HG02571 (cell line): ENCODE measurements around the gene ESPNL.
A peak's percentile ranks its signal among the peaks of the same experiment; 100 is the strongest.
"Not testable (repeated sequence)": the region's sequence is repeated elsewhere in the genome, so short reads cannot be mapped to it uniquely, and the experiment has no call there.

ENCODE experiments used
- ATAC-seq: cut with Tn5 transposase; IDR thresholded peaks from one replicate; pipeline ENCODE4 v1.9.1; 2021; ENCODE audit warnings: mild to moderate bottlenecking, moderate library complexity; ENCODE audit not compliant: unreplicated experiment

ESPNL gene

DNA sequence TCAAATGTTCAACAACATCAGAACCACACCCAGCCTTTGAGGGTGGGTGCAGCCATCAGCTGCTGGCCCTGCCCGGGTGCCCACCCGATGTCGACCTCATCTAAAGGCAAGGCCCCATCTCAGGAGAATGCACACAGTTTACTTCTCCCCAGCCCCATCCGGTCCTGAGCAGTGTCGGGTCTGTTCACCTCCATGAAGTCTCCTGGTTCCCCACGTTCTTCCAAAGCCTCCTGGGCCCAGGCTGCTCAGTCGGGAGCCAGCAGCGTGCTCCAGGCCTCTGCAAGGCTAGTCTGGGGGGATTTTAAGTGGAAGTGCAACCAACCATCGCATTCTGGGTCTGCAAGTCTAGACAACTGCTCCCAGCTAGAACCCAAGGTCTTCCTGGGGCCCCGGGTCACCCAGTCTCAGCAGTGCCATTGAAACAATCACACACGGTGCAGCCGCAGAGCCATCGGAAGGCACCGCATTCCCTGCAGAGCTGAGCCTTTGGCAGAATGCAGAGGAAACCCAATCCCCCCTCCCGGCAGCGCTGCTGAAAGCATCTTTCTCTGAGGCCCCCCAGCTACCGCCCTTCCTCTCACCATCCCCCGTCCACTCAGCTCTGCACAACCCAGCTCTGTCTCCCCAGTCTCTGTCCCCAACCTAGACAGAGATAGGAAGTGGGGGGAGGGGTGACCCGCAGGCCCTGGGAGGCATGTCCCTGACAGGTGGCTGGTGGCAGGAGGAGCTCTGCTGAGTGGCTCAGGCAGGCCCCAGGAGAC is 8.5 kb downstream of the ESPNL start:
- ATAC-seq = peak; percentile 53

DNA sequence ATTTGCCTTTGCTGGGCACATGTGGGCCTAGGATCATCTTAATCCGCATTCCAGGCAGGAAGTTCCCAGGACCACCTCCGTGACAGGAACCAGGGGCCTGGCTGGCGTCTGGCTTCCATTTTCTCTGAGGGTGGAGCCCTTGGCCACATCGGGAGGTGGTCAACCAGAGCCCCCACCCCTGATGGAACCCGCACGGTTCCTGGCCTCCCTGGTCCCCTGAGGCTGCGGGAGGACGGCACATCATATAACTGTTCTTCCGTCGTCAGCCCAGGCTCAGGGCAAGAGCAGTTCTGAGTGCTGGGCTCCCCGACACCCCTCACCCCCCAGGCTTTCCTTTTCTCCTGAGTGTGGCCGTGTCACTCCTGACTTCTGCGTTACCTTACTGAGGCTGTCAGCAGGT is 13.5 kb downstream of the ESPNL start:
- no peak for ATAC-seq

DNA sequence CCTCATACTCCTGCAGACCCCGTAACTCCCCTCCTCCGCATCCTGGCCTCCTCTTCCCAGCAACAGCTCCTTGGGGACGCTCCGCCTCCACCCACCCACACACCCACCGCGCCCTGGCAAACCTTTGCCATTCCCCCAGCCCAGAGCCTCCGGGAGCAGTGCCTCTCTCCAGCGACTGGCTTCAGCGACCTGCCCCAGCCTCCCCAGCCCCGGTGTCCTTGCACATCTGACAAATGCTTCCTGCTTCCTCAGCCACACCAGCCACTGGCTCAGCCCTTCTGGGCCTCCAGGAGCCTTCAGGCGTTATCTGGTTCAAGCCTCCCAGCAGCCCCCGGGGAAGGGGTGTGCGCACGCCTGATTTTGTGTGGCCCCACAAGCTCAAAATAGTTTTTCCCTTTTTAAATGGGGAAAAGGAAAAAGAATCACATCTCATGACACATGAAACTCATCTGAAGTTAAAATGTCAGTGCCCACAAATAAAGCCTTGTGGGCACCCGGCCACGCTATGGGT is 14.2 kb downstream of the ESPNL start:
- ATAC-seq = no peak

DNA sequence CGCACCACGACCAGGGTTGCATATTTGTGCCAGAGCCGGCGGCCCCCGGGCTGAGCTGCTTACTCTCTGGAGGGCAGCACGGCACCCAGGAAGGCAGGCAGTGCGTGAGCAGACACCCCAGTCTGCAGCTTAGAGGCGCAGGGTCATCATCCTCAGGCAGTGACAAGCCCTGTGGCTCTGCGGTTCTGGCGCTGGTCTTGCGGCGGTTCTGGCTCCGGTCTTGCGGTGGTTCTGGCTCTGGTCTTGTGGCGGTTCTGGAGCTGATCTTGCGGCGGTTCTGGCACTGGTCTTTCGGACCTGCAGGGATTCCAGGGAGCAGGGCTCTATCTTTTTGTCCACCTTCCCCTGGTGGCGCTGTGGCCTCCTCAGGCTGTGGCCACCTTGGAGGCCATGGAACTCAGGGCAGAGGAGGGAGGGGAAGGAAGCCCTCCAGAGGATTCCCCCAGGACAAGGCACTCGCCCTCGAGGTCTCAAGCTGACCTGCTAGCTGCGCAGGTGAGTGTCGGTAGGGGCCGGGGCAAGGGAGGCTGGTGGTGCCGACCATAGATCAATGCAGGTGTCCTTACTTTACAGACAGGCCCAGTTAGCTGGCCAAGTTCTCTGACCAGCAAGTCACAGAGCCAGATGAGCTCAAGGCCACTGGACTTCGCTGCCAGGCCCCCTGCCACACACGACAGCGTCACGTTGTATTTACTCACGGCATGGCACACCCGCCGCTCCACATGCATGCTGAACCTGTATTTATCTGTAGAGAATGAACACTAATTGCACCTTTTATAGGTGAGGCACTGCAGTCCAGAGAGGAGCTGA is 14.9 kb downstream of the ESPNL start:
- no peak for ATAC-seq

DNA sequence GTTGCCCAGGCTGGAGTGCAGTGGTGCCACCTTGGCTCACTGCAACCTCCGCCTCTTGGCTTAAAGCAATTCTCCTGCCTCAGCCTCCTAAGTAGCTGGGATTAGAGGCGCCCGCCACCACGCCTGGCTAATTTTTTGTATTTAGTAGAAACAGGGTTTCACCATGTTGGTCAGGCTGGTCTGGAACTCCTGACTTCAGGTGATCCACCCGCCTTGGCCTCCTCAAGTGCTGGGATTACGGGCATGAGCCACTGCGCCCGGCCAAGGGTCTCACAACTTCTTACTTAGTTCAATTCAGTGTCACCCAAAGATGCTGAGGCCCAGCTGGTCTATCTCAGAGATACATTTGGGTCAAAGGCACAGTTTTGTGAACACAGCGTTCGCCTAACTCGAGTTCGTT is 15.6 kb downstream of the ESPNL start:
- ATAC-seq = not testable (repeated sequence)

DNA sequence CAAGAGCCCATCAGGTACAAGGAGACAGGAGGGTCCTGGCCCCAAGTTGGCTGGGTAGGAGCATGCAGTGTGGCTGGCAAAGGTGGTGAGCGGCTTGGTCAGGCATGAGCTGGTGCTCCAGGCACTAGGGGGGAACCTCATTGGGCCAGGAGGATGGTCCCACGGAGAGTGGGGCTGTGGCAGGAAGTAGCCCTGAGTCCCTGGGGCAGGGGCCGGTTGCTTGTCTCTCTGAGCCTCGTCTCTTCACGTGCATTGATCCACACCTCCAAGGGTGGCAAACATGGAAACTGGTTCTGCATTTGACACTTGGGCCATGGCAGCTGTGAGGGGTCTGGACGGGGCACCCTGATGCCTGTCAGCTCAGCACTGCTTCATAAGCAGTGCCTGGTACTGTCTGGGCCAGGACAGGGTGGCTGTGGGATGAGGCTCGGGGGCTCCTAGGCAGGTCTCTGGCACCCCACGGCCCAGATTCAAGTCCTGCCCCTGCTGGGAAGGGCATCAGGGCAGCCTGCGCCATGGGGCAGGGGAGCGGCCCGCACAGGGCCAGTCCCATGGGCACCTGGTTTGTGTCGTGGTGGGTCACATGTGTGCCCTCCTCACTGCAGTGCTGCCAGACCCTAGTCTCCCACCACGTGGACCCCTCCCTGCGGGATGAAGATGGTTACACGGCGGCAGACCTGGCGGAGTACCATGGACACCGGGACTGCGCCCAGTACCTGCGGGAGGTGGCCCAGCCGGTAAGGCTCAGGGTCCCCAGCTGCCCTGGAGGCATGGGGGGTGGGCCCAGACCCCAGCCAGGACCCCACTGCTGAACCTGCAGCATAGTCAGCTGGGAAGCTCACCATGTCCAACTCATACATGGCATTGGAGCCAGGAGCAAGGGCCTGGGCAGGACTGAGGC is 16.4 kb downstream of the ESPNL start:
- ATAC-seq = no peak

DNA sequence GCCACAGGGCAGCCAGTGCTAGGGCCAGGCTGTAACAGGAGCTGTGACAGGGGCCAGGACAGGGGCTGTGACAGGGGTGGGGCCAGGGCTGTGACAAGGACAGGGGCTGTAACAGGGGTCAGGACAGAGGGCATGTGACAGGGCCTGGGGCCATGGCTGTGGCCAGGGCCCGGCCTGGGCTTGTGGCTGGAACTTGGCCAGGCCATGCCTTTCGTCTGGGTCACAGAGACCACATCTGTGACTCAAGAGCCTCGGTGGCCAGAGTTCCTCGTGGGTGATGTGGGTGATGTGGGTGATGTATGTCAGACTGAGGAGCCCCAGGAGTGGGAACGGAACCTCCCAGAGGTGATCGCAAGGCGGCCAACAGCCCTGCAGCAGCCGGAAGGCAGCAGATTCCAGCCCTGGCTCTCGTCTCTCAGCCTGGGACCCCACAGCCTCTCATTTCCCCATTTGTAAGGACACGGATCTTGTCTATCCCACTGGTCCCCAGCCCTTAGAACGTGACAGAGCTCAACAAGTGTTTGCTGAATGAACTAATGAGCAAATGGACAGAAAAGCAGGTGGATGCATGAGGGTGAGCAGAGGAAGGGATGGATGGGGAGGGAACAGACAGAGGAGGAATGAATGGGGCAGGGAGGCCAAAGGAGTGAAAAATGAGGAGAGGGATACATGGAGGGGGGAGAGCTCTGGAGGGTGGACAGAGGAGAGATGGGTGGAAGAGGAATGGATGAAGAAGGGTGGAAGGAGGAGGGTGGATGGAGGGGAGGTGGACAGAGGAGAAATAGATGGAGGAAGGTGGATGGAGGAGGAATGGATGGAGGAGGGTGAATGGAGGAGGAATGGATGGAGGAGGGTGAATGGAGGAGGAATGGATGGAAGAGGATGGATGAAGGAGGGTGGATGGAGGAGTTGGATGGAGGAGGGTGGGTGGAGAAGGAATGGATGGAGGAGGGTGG is 17.3 kb downstream of the ESPNL start:
- no peak for ATAC-seq

DNA sequence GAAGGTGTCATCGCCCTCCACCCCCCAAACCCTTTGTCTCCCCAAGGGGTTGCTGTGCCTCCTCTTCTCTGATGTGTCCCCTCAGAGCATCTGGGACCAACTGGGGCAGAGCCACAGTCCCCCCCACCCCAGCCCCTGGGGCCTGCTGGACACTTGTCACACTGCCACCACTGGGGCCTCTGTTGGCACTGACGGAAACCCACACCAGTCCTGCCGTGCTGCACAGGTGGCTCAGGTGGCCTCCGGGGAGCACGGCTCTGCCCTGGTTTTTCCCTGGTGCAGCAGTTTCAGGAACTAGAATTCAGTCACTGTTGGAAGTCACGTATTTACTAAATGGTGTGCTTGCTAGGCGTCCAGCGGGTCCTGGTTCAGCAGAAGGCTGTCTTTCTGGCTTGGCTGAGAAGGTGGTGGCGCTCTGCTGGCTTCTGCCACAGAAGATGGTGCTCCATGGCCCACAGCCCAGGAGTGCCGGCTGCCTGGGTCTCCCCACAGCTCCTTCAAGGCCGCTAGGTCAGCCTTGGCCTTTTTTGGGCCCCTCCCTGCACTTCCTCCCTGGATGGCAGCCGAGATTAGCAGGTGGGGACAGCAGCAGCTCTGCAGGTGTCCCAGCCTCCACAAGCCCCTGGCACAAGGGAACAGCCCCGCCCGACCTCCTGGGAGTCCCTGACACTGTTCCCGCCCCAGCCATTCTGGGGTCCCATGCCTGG is 19.8 kb downstream of the ESPNL start:
- ATAC-seq = no peak

DNA sequence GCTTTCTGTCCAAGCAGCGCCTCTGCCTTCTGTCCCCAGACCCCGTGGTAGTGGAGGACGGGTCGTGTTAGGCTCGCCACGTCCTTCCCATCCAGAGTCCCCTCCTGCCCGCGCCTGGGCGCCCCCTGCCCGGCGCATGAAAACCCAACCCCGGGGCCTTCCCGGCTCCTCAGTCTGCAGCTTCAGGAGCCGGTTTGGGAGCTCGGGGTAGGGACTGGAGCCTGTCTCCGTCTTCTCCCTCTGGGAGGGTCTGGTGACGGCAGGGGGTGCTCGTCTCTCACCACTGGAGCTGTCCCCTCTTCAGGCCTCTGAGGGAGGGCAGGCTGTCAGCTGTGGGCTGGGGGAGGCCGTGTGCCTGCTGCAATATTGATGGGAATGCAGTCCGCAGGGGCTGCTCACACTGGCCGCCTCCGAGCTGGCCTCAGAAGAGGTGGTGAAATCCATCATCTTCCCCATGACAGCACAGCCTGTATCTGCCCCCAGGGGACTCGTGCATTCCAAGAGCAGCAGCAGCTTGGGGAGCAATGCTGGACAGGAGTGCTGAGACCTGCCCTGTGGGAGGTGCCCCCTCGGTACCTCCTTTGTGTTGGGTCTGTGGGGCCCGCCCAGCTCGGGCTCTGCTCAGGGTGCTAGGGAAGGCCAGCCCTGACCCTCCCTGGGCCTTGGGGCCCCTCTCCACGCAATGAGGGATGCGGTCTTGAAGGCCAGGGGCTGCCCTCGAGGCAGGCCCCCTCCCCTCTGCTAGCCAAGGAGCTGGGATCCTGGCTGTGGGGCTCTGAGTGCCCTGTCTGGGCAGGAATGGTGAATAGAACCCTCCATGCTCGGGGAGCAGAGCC is 20.5 kb downstream of the ESPNL start:
- ATAC-seq = no peak

DNA sequence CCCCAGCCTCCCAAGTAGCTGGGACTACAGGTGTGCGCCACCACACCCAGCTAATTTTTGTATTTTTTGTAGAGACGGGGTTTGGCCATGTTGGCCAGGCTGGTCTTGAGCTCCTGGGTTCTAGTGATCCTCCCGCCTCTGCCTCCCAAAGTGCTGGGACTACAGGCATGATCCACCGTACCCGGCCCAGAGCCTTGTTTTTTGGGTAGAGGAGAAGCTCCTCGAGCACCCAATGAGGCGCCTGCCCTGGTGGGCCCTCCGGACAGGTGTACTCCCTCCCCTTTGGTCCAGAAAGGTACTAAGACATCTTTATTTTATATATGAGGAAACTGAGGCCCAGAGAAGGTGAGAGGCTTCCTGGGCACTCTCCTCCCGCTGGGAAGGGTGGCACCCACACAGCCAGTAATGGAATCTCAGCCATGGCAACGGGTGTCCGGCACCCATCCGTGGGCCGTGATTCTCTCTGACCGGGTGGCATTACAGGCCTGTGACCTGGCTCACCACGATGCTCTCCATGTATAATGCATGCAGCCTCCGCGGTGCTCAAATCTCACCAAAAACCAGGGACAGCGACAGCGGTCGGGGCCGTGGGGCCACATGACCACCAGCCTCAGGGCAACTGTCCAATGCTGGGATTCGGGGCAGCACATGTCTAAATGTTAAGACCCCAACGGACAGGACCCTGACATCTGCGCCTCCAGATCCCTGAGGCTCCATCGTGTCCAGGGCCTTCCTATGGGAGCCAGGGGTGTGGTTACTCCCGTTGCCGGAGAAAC is 21.6 kb downstream of the ESPNL start:
- ATAC-seq = no peak

DNA sequence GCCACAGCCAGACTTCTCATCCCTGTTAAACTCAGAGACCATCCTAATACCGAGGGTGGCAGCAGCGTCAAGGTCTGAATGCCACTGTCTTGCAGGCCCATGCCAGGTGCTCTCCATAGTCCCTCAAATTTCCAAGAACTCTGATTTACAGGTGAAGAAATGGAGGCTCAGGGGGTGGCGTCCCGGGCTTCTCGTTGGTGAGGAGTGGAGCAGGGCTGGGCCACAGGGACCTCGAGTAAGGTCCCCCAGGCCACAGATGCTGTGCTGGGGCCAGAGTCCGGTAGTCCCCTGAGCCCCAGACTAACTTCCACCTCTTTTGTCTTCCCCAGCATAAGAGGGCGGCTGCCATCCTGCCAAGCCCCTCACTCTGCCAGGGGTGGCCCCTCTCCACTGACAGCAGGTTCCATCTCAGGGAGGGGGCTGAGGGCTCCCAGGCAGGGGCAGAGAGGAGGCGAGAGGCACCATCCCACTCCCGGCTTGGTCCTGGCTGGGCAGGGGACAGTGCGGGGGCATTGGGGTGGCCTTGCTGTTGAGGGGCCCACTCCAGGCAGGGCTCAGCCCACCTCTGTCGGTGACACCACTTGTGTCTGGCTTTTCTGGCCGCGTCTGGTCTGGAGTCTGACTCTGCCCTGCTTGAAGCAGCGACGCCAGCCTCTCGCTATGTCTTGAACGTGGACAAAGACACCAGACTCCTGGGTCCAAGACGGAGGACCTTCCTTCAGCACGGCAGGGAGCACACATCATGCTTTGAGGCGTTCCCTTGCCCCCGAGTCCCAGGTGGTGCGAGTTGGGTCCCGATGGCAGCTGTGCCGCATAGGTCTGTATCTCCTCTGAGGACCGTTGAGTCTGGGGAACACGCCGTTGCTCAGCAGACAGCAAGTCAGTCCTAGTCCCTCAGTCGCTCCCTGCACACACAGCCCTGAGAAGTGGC is 22.4 kb downstream of the ESPNL start:
- ATAC-seq = no peak

DNA sequence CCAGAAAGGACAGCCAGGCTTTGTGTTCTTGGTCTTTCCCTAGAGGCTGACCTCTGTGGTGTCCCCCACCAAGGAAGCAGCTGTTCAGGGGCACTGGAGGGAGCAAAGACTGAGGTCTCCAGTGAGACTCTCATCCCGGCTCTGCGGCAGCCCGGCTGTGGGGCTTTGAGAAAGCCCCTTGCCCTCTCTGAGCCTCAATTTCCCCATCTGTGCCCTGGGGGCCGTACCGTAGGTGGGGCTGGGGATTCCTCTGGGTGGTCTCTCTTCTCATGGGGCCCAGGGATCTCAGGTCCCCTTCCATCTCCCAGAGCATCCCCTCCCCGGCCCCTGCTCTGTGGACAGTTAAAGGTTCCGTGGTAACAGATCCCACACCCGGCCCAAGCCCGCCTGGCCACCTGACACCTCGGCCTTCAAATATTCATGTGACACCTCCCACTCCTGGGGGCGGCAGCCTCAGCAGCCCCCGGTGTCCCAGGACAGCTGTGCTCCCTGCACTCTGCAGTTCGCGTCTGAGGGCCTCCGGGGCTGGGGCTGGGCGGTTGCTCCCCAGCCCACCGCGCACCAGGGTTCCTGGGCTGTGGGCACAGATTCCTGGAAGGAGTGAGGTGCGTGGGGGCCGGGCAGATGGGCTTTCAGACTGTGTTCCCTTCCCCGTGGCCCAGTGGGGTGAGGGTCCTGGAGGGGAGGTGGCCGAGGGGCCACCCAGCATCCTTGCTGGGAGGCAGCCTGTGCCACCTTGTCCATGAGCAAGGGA is 23.3 kb downstream of the ESPNL start:
- ATAC-seq = no peak

DNA sequence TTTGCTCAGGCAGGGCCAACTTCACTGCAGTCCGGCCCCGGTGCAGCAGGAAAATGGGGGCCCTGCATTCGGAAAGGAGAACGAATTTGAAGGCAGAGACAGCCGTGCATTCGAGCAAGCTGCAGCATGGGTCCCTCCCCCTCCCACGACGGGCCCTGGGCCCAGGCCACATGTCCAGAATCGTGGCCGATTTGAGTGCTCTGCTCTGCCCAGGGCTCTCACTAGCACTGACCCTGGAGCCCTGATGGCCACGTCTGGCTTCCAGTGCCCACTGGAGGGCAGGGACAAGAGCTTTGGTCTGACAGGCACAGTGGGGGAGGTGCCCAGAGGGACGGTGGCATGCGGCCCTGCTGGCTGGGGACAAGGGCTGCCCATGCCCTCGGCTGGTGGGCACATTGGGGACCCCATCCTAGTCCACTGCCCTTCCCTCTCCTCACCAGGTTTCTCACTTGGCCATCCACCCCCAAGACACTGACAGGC is 23.9 kb downstream of the ESPNL start:
- no peak for ATAC-seq

DNA sequence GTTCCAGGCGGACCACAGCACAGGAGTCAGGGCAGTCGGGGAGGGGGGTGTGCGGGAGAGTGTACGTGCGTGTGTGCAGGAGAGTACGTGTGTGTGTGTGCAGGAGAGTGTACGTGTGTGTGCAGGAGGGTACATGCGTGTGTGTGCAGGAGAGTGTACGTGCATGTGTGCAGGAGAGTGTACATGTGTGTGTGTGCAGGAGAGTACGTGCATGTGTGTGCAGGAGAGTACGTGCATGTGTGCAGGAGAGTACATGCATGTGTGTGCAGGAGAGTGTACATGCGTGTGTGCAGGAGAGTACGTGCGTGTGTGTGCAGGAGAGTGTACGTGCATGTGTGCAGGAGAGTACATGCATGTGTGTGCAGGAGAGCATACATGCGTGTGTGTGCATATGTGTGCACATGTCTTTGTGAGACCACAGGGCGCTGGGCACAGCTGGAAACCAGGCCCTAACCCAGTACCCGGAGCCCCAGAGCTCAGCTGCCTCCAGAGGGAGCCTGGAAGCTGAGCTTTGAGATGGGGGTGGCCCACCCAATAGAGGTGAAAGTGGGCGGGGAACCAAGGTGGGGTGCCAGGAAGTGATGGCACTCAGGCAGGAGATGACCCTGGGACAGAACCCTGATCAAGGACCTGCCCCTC is 24.5 kb downstream of the ESPNL start:
- no peak for ATAC-seq

DNA sequence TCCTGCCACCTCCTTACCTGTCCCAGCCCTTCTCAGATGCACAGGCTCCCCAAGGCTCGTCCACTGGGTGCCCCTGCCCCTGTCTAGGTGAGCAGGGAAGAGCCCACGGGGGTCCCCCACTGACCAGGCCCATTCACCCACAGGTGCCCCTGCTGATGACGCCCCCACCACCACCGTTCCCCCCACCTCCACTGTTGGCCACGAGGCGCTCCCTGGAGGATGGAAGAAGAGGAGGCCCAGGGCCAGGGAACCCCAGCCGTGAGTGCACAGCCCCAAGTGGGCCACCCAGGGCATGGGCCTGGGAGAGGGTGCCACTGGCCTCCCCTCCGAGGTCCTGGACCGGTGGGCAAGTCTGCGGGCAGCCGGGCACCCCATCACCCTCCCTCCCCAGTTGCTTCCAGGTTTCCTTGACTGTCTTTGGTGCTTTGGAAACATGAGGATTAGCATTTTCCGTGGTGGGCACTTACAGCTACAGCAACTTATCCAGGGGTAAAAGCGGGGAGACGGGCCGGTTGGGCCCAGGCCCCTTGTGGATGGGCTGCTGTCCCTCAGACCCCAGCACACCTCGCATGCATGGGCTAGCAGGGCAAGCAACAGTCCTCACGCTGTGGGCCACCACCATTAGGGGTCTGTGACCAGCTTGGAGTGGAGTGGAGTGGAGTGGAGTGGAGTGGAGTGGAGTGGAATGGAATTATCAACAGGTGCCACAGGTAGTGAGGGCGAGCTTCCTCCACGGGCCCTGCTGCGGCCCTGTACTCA is 25.2 kb downstream of the ESPNL start:
- ATAC-seq = no peak
